SK-N-SH (cell line): ENCODE results near the gene ANKS1B.

Experiments
- CTCF ChIP-seq: fragments of 200-600 bp; sonication (generic); IDR thresholded peaks from 2 replicates; pipeline ENCODE4 v1.6.1; 2017; ENCODE audit warnings: antibody characterized with exemption, mild to moderate bottlenecking, moderate library complexity
- EP300 ChIP-seq, 2 experiments: IDR thresholded peaks; 2 replicates each; pipeline versions ENCODE4 v1.4.0 to v1.6.1; 2012; ENCODE audit warnings: borderline replicate concordance in 1 of 2, low read depth in 1 of 2, low read length in 1 of 2
- EZH2phosphoT487 ChIP-seq: fragments of 200-600 bp; sonication (generic); IDR thresholded peaks from 2 replicates; pipeline ENCODE4 v1.6.1; 2017; ENCODE audit warnings: low read depth, mixed run types, mild to moderate bottlenecking, antibody characterized with exemption, moderate library complexity, borderline replicate concordance
- NFIC ChIP-seq: IDR thresholded peaks from 2 replicates; pipeline ENCODE4 v1.4.0; 2012; ENCODE audit warnings: borderline replicate concordance

DNA sequence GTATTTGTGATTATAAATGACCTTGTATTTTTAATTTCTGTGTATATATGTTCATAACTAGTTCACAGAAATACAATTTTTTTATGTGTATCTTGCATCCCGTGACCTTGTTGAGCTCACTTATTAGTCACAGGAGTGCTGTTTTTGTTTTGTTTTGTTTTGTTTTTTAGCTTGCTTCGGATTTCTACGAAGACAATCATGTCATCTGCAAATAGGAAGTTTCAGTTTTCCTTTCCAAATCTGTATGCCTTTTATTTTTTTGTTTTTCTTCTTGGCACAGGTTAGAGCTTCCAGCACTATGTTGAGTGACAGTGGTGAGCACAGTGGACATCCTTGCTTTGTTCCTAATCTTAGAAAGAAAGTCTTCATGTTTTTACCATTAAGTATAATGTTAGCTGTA lies 566.4 kb downstream of the ANKS1B start:
- TF ChIP-seq CTCF (no peak), EP300 (IDR thresholded peaks at IDR 0.05; ENCODE audit: borderline replicate concordance in 1 of 2, low read depth in 1 of 2, low read length in 1 of 2) (no peak), NFIC (no peak), EZH2phosphoT487 (no peak)
